Measurements from ENCODE around the gene KRTAP27-1.

Gene KRTAP27-1

GRCh38 chr21:30337276-30337744, at the start of gene KRTAP27-1:
Gene KRTAP27-1, minus strand, starts transcription at chr21:30337694. Its CDS starts 26 bp downstream, at chr21:30337668.
- DNase-seq = no peak

- DNase-seq = no peak
Measured at GRCh38 chr21:30382201-30382600, 44.7 kb upstream of the KRTAP27-1 start.

GRCh38 chr21:30372139-30372770, 34.8 kb upstream of the KRTAP27-1 start, which contains the start of gene KRTAP13-2:
Gene KRTAP13-2, minus strand, starts transcription at chr21:30372271. Its CDS starts 58 bp downstream, at chr21:30372213.
- no peak for DNase-seq

GRCh38 chr21:30355906-30356305, 18.4 kb upstream of the KRTAP27-1 start:
- DNase-seq = no peak

GRCh38 chr21:30354308-30355005, 17.0 kb upstream of the KRTAP27-1 start:
- no peak for DNase-seq

GRCh38 chr21:30351534-30351933, 14.0 kb upstream of the KRTAP27-1 start:
- no peak for DNase-seq

- DNase-seq = peak; percentile 3
Measured at GRCh38 chr21:30349572-30349971, 12.1 kb upstream of the KRTAP27-1 start.

- no peak for DNase-seq
Measured at GRCh38 chr21:30348506-30348905, 11.0 kb upstream of the KRTAP27-1 start, which contains the start of gene KRTAP23-1. Gene KRTAP23-1, minus strand, starts transcription at chr21:30348606. Its CDS starts 0 bp downstream, at chr21:30348606.

GRCh38 chr21:30345014-30345413, 7.5 kb upstream of the KRTAP27-1 start:
- DNase-seq = no peak

GRCh38 chr21:30340714-30341573, 3.5 kb upstream of the KRTAP27-1 start:
- DNase-seq = peak; percentile 32

- DNase-seq = no peak
Measured at GRCh38 chr21:30338717-30339116, 1.2 kb upstream of the KRTAP27-1 start.

- no peak for DNase-seq
Measured at GRCh38 chr21:30337772-30338171, 278 bp upstream of the KRTAP27-1 start.

GRCh38 chr21:30336596-30336995, 898 bp downstream of the KRTAP27-1 start:
- DNase-seq = peak; percentile 55

- DNase-seq = no peak
Measured at GRCh38 chr21:30333736-30334135, 3.8 kb downstream of the KRTAP27-1 start.

- DNase-seq = peak; percentile 16
Measured at GRCh38 chr21:30332681-30333080, 4.8 kb downstream of the KRTAP27-1 start.

GRCh38 chr21:30329203-30329875, 8.2 kb downstream of the KRTAP27-1 start:
- DNase-seq = peak; percentile 34

- no peak for DNase-seq
Measured at GRCh38 chr21:30326390-30326789, 11.1 kb downstream of the KRTAP27-1 start.

GRCh38 chr21:30320215-30320614, 17.3 kb downstream of the KRTAP27-1 start, which contains the start of gene KRTAP26-1:
Gene KRTAP26-1, minus strand, starts transcription at chr21:30320315. Its CDS starts 280 bp downstream, at chr21:30320035.
- no peak for DNase-seq

GRCh38 chr21:30315701-30316100, 21.8 kb downstream of the KRTAP27-1 start:
- DNase-seq = no peak

- DNase-seq = no peak
Measured at GRCh38 chr21:30306884-30307283, 30.6 kb downstream of the KRTAP27-1 start.

- DNase-seq = no peak
Measured at GRCh38 chr21:30305136-30305535, 32.4 kb downstream of the KRTAP27-1 start.

GRCh38 chr21:30289215-30289614, 48.3 kb downstream of the KRTAP27-1 start, which contains the start of gene KRTAP25-1:
Gene KRTAP25-1, minus strand, starts transcription at chr21:30289514. Its CDS starts 24 bp downstream, at chr21:30289490.
- DNase-seq = no peak
